Left lung (tissue), 10 donors: ENCODE data around the gene MCC. TPM values are rescaled to one million over a fixed set of nuclear protein-coding genes. Genes with fewer than 3 reads are reported as not detected.

ENCODE experiments used
- ATAC-seq: fragments of 200-7000 bp; cut with Tn5 transposase; one replicate; pipeline ENCODE4 v1.9.1; 2020; ENCODE audit warnings: moderate library complexity
- DNase-seq, 4 donors: peaks; one replicate each; pipeline ENCODE4 v3.0.0-alpha.2; 2013 to 2020
- H3K27ac ChIP-seq, 2 donors: fragments of 200-600 bp; sonication (generic) in 1 of 2; one replicate each; pipeline versions ENCODE4 v1.5.0 to v1.8.0; 2020 to 2021
- H3K27me3 ChIP-seq, 2 donors: fragments of 200-600 bp; sonication (generic) in 1 of 2; one replicate each; pipeline versions ENCODE4 v1.5.0 to v1.8.0; 2020 to 2021
- H3K36me3 ChIP-seq, 2 donors: fragments of 200-600 bp; sonication (generic) in 1 of 2; one replicate each; pipeline versions ENCODE4 v1.5.0 to v1.8.0; 2020 to 2021
- H3K4me1 ChIP-seq, 2 donors: fragments of 200-600 bp; one replicate each; pipeline ENCODE4 v1.8.0; 2021
- H3K4me3 ChIP-seq, 2 donors: fragments of 200-600 bp; sonication (generic) in 1 of 2; one replicate each; pipeline versions ENCODE4 v1.5.0 to v1.8.0; 2020 to 2021; ENCODE audit warnings: mild to moderate bottlenecking in 1 of 2
- H3K9me3 ChIP-seq, 2 donors: fragments of 200-600 bp; sonication (generic) in 1 of 2; one replicate each; pipeline versions ENCODE4 v1.5.0 to v1.8.0; 2020 to 2021
- intact Hi-C, 2 donors: fragments of 100-400 bp; cut with DNase I; formaldehyde crosslinking; loops; one replicate each; pipeline versions ENCODE4 v1.11.2 to v1.14.2; 2022
- polyA plus RNA-seq, 6 donors: library from polyadenylated mRNA; unstranded; fragments of 120-200 nt; gene quantifications; one replicate each; pipeline ENCODE4 v1.2.1, GENCODE V29; 2013; ENCODE audit not compliant: insufficient read length in 6 of 6
- total RNA-seq, 2 donors: library from RNA; stranded (reverse); fragmentation: NEBNext Ultra II Directional; extraction: Animal tissue kit (Norgen Biotek cat#: 25700); gene quantifications; one replicate each; pipeline ENCODE4 v1.2.1, GENCODE V29; 2021
- TF ChIP-seq, protein P1 (sequence below), 2 donors: fragments of 200-600 bp; sonication (generic) in 1 of 2; IDR thresholded peaks; one replicate each; pipeline versions ENCODE4 v1.5.0 to v1.8.0; 2021; ENCODE audit warnings: antibody characterized with exemption in 2 of 2
- donor health status: DM: no; HTN: yes; CAD: no.
- donor health status: DM: no; HTN: no; CAD: no.

MCC gene
- total and polyA plus RNA-seq, 8 donors = 12.5 to 18.4 (median 16.1) TPM

- Histone ChIP-seq H3K4me1 (no peaks in the 10 kb centered on the region), H3K4me3 (no peak overlapping the region), H3K27me3 (no peaks in the 10 kb centered on the region), H3K27ac (no peak overlapping the region), H3K36me3 (no peaks in the 10 kb centered on the region), H3K9me3 (no peaks in the 10 kb centered on the region)
- ATAC-seq = no peak
- TF ChIP-seq, protein P1, sequence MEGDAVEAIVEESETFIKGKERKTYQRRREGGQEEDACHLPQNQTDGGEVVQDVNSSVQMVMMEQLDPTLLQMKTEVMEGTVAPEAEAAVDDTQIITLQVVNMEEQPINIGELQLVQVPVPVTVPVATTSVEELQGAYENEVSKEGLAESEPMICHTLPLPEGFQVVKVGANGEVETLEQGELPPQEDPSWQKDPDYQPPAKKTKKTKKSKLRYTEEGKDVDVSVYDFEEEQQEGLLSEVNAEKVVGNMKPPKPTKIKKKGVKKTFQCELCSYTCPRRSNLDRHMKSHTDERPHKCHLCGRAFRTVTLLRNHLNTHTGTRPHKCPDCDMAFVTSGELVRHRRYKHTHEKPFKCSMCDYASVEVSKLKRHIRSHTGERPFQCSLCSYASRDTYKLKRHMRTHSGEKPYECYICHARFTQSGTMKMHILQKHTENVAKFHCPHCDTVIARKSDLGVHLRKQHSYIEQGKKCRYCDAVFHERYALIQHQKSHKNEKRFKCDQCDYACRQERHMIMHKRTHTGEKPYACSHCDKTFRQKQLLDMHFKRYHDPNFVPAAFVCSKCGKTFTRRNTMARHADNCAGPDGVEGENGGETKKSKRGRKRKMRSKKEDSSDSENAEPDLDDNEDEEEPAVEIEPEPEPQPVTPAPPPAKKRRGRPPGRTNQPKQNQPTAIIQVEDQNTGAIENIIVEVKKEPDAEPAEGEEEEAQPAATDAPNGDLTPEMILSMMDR (IDR thresholded peaks at IDR 0.05) = no peak
- intact Hi-C loops = no loop called here
- no peak for DNase-seq
Observed at GRCh38 chr5:113133211-113133975, 354.9 kb downstream of the MCC start.

GRCh38 chr5:113132564-113132963 is 355.7 kb downstream of the MCC start:
- DNase-seq (no peak), ATAC-seq (no peak)
- H3K4me1 ChIP-seq = no peaks in the 10 kb centered on the region
- no peaks in the 10 kb centered on the region for H3K27me3 ChIP-seq
- intact Hi-C loops = no loop called here
- no peaks in the 10 kb centered on the region for H3K9me3 ChIP-seq
- TF ChIP-seq, protein P1 (IDR thresholded peaks at IDR 0.05) = no peak
- no peak overlapping the region for H3K4me3 ChIP-seq
- no peaks in the 10 kb centered on the region for H3K36me3 ChIP-seq
- no peak overlapping the region for H3K27ac ChIP-seq

GRCh38 chr5:113128641-113129330 is 359.5 kb downstream of the MCC start:
- Histone ChIP-seq H3K4me1 (no peaks in the 10 kb centered on the region), H3K27ac (no peak overlapping the region), H3K27me3 (no peaks in the 10 kb centered on the region), H3K4me3 (no peak overlapping the region), H3K36me3 (no peaks in the 10 kb centered on the region), H3K9me3 (no peaks in the 10 kb centered on the region)
- DNase-seq (no peak), ATAC-seq (no peak)
- intact Hi-C loops = no loop called here
- TF ChIP-seq, protein P1 (IDR thresholded peaks at IDR 0.05) = no peak

DNA sequence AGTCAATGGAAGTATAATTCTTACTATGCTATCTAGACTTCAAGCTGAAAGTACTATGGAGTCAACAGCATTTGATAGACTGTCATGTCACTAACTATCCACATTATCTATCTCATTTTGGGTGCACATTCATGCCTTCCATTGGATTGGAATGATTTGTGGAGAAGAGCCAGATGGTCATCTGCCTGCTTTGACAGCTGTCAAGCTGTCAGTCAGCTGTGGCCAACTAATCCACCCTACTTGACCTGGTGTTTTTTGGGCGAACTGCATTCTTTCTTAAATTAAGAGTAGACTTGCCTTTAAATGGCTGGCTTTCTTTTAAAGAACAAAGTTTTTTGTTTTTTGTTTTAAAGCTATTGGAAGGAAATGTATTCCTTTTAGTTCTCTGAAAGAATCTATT is 360.2 kb downstream of the MCC start:
- Histone ChIP-seq H3K9me3 (no peaks in the 10 kb centered on the region), H3K27me3 (no peaks in the 10 kb centered on the region), H3K4me1 (no peaks in the 10 kb centered on the region), H3K36me3 (no peaks in the 10 kb centered on the region), H3K27ac (no peak overlapping the region), H3K4me3 (no peak overlapping the region)
- TF ChIP-seq, protein P1 (IDR thresholded peaks at IDR 0.05) = no peak
- no peak for DNase-seq
- intact Hi-C loops = no loop called here
- ATAC-seq = no peak

DNA sequence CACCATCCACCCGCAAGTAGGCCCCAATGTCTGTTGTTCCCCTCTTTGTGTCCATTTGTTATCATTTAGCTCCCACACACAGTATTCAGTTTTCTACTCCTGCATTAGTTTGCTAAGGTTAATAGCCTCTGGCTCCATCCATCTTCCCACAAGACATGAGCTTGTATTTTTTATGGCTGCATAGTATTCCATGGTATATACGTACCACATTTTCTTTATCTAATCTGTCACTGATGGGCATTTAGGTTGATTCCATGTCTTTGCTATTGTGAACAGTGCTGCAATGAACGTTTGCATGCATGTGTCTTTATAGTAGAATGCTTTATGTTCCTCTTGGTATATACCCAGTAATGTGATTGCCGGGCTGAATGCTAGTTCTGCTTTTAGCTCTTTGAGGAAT is 361.2 kb downstream of the MCC start:
- Histone ChIP-seq H3K27ac (no peak overlapping the region), H3K36me3 (no peaks in the 10 kb centered on the region), H3K9me3 (no peaks in the 10 kb centered on the region), H3K27me3 (no peaks in the 10 kb centered on the region), H3K4me3 (no peak overlapping the region), H3K4me1 (no peaks in the 10 kb centered on the region)
- ATAC-seq (no peak), DNase-seq (no peak)
- TF ChIP-seq, protein P1 (IDR thresholded peaks at IDR 0.05) = no peak
- intact Hi-C loops = no loop called here
